Measurements from ENCODE around the gene KRTAP4-2.
"Not testable (repeated sequence)": the region's sequence is repeated elsewhere in the genome, so short reads cannot be mapped to it uniquely, and the experiment has no call there.

The KRTAP4-2 gene

DNA sequence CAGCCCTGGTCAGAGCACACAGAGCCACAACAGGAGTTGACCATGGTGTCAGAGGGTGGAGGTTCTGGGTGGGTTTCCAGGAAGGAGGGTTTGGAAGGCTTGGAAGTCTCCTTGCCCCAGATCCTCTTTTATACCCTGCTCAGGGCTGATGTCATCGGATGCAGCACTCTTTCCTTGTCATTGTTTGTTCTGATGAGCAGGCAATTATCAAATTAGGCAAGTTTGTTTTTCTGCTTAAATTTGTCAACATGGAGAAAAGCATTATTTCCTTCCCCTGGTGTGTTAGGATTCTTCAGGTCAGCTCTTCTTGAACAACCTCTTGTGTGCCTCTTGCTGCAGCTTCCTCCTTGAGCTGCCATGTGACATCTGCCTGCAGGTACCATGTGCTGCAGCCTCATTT lies 17.4 kb downstream of the KRTAP4-2 start, which contains the start of gene KRTAP4-4:
KRTAP4-4 (minus strand) TSS at position 101 of the 400 bp plus-strand sequence; CDS start at position 44, 57 bp downstream.
- no peak for DNase-seq

DNA sequence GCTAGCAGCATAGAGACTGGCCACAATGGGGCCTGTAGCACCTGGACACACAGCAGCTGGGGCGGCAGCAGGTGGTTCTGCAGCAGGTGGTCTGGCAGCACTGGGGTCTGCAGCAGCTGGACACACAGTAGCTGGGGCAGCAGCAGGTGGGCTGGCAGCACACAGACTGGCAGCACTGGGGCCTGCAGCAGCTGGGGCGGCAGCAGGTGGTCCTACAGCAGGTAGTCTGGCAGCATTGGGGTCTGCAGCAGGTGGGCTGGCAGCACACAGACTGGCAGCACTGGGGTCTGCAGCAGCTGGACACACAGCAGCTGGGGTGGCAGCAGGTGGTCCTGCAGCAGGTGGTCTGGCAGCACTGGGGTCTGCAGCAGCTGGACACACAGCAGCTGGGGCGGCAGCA lies 17.8 kb downstream of the KRTAP4-2 start:
- DNase-seq = not testable (repeated sequence)

DNA sequence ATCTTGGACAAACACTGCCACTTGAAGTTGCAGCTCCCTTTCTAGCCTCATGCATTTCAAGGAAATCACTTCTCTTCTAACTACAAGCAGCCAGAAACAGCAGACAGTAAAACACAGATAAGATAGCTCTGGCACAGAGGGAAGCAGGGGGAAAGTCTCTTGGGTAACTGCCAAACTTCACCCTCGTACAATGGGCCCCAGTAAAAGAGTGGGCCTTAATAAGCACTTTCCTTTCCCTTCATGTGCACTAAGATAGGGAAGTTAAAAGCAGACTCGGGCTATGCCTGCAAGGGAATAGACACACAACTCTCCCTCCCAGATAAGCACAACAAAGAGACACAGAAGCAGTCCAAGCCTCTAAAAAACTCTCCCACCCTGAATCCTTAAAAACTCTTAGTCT lies 24.2 kb downstream of the KRTAP4-2 start:
- DNase-seq = no peak

DNA sequence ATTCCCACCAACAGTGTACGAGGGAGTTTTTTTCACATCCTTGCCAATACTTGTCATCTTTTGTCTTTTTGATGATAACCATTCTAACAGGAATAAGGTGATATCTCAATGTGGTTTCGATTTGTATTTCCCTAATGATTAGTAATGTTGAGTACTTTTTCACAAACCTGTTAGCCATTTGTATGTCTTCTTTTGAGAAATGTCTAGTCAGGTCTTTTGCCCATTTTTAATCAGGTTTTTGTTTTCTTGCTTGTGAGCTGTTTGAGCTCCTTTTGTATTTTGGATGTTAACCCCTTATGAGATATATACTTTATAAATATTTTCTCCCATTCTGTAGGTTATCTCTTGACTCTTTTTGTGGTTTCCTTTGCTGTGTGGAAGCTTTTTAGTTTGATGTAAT lies 26.5 kb downstream of the KRTAP4-2 start:
- DNase-seq = no peak

DNA sequence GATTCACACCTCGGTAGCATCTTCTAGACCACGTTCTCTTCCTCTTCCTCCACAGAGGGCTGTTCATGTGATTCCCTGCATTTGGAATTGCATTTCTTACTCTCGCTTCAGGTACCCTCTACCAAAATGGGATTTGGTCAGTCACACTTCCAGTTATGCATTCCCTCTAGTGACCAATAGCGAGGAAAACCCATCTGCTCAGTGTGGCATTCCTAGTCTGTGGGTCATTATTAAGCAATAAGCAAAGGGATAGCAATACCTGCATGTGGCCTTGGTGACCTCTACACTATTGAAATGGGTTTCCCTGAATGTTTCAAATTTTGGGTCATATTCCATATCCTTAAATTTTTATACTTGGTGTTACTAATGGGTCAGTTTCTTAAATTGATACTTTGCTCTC lies 28.0 kb downstream of the KRTAP4-2 start:
- DNase-seq = no peak

DNA sequence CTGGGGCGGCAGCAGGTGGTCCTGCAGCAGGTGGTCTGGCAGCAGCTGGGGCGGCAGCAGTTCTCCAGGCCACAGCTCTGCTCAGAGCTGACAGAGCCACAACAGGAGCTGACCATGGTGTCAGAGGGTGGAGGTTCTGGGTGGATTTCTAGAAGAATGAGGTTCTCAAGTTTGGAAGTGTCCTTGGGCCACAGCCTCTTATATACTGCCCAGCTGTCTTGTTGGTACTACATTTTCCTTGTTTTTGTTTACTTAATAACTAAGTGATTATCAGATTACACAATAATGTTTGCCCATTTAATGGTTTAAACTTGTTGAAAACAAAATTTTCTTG lies 28.4 kb downstream of the KRTAP4-2 start, which contains the start of gene KRTAP4-5:
KRTAP4-5 (minus strand) TSS at position 174 of the 334 bp plus-strand sequence; CDS start at position 116, 58 bp downstream.
- no peak for DNase-seq

DNA sequence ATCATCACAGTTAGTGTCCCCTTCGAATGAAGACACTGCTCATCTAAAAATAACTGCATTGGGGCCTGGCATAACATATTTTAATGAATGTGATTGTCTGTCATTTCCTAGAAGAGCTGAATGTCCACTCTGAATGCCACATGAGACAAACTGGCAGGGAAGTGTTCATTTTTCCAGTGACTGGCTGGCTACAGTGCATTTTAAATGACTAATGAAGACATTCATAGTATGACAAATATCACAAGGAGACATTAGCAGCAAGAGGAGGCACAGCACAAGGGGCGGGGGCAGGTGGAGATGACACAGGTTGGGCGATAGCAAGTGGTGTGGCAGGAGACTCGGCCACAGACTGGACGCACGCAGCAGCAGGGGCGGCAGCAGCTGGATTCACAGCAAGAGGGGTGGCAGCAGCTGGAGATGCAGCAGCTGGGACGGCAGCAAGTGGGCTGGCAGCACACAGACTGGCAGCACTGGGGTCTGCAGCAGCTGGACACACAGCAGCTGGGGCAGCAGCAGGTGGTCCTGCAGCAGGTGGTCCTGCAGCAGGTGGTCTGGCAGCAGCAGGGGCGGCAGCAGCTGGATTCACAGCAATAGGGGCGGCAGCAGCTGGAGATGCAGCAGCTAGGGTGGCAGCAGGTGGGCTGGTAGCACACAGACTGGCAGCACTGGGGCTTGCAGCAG lies 28.9 kb downstream of the KRTAP4-2 start:
- DNase-seq = not testable (repeated sequence)

DNA sequence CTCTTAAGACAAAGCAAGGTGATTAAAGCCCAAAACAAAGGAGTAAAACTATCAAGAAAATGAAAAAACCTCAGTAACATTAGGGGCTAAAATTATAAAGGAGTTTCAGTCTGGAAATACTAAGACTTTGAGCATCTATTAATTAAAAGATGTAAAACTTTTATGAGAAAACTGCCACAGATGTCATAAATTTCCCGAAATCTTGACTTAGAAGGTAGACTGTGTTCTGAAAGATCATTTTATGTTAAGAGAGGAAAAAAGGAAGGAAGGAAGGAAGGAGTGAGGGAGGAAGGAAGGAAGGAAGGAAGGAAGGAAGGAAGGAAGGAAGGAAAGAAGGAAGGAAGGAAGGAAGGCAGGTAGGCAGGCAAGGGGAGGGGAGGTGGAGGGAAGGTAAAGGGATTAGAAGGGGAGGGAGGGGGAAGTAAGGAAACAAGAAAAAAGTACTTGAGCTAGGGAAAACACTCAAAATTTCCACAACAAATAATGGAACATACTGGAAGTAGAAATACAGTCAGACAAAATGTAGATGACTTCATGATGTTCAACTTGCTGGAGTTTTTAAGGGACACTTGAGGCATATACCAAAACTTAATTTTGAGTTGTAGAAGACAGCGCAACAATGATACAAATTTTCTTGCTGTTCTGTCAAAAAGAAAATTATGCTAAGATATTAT lies 30.4 kb downstream of the KRTAP4-2 start:
- DNase-seq = no peak

DNA sequence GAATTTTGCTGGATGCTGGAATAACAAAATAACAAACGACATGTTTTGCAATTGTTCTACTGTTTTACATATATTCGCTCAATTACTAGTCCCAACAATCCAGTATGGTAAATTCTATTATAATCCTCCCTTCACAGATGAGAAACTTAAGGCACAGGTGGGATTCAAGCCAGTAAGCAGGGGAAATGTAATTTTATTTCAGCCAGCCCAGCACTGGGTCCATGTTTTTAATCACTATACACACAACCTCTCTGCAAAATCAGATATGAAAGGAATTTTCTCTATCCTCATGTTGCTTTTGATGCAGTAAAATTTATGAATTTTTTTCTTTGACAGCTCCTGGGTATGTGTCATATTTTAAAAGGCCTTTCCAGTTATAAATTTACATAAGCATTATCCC lies 32.8 kb downstream of the KRTAP4-2 start:
- DNase-seq = no peak

DNA sequence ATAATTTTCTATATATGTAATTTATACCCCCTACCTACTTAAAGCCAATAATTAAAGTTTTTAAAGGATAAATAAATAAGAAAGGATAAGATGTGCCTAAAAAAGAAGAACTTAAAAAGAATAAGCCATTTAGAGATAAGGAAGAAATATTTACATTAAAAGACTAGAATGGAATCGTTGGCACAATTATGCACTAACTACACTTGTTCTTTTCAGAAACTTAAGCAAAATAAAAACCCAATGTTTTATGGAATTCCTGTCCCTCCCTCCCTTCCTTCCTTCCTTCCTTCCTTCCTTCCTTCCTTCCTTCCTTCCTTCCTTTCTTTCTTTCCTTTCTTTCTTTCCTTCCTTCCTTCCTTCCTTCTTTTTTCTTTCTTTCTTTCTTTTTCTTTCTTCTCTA lies 33.2 kb downstream of the KRTAP4-2 start:
- no peak for DNase-seq

DNA sequence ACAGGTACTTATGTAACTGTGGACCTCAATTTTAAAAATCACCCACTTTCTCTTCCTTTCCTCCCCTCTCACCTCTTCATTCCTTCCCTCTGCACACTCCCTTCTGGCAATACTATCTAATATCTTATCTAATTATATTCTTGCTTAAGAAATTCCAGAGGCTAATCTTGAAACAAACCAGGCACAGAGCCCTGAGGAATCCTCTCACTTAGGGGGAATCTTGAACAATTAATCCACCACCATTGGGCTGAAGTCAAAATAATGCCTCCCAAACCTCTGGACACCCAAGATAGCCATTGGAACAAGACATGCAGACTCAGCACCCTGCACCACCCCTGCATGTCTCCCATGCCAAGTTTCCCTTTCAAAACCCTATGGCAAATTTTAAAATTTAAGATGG lies 36.7 kb downstream of the KRTAP4-2 start:
- DNase-seq = no peak

DNA sequence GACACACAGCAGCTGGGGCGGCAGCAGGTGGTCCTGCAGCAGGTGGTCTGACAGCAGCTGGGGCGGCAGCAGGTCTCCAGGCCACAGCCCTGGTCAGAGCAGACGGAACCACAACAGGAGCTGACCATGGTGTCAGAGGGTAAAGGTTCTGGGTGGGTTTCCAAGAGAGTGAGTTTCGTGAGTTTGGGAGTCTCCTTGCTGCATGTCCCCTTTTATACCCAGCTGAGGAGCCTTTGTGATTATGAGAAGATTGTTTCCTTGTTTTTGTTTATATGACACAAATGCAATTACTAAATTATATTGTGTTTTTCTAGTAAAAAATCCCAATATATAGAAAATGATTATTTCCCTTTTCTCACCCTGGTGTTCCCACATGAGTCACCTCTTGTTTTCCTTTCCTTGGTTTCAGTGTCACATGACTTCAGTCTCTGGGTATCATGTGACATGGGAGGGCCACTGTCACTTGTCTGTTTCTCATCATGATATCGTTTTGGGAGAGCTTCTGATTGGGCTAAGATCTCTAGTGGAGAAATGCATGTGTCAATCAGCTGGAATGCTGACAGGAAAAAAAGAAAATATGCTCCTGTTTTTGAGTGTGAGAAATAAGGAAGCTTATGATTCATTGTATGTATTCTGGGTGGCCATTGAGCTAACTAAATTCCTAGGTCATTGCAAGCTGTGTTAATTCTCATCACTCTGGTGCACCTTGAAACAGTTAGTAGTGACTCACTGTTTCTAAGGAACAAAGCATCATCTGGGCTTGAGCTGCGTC lies 37.5 kb downstream of the KRTAP4-2 start, which contains the start of gene KRTAP4-6:
KRTAP4-6 (minus strand) TSS at position 185 of the 772 bp plus-strand sequence; CDS start at position 128, 57 bp downstream.
- no peak for DNase-seq

DNA sequence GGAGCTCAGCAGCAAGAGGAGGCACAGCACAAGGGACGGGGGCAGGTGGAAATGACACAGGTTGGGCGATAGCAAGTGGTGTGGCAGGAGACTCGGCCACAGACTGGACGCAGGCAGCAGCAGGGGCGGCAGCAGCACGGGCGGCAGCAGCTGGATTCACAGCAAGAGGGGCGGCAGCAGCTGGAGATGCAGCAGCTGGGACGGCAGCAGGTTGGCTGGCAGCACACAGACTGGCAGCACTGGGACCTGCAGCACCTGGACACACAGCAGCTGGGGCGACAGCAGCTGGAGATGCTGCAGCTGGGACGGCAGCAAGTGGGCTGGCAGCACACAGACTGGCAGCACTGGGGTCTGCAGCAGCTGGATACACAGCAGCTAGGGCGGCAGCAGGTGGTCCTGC lies 38.2 kb downstream of the KRTAP4-2 start:
- not testable (repeated sequence) for DNase-seq

DNA sequence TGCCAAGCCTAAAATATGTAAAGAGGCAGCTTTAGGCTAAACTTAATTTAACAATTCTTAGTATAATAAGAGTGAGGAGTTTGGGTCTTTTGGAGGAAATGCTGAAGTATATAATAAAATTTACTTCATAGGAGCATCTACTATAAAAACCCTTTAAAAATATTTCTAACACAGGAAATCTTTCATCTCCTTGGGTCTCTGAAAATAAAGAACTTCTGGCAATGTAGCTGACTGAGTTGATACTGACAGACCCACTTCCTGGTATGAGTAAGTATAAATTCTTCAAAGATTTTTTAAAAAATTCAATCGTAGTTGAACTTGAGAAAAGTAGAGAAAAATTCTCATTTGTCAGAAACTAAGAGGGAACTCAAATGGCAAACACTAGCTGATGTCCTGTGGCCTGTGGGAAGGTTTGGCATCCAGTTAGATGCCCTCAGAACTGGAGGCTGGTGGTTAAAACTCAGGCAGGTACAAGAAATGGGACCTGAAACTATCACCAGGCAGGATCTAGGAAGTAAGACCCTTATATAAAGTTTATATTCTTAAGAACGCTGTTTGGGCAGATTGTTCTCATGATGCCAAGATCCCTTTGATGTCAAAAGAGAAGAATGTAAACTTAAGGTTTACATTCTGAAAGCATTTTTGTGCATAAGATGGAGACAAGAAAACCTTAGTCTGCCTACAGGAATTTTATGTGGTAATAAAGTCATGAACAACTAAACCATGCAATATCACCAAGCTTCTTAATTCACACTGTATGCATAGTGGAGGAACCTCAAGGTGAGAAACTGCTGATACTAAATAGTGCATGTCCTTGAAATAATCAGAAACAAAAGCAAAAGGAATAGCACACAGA lies 43.9 kb downstream of the KRTAP4-2 start:
- DNase-seq = no peak

DNA sequence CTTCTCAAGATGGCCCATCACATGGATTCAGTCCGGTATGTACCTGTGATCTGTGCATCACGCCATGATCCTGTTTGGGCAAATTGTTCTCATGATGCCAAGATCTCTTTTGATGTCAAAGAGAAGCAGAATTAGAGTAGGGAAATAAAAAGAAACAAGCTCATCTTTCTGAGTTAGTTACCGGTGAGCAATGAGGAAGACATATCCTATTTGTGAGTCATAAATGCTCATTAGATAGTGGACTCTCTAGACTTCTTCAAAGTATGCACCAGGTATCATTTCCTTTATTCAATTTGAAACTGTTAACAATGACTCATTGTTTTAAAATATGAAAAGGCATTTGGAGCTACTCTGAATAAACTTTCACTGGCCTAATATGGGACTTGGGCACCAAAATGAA lies 46.0 kb downstream of the KRTAP4-2 start:
- no peak for DNase-seq
